ENCODE results near the gene TMEM240. TPM values are rescaled to one million over a fixed set of nuclear protein-coding genes. Genes with fewer than 3 reads are reported as not detected.
A peak's percentile ranks its signal among the peaks of the same experiment; 100 is the strongest.

Gene TMEM240
- total RNA-seq, result not detected

- peaks cover 5% of the 10 kb centered on the region for H3K4me1 Mint-ChIP-seq (ENCODE audit: low read depth)
- peak; percentile 57 for DNase-seq
- no peak within 1 kb of the TSS for H3K27ac Mint-ChIP-seq
- H3K9me3 Mint-ChIP-seq, result no peaks in the 10 kb centered on the region
- intact Hi-C loops (cut with micrococcal nuclease), result no loop called here
- H3K27me3 Mint-ChIP-seq (ENCODE audit: low read depth), result no peaks in the 10 kb centered on the region
- CTCF ChIA-PET, result no interaction called here
- H3K36me3 Mint-ChIP-seq (ENCODE audit: low read depth), result no peaks in the 10 kb centered on the region
- H3K4me3 Mint-ChIP-seq, result peak within 1 kb of the TSS; percentile 58
Observed at GRCh38 chr1:1540090-1540817, at the start of gene TMEM240. Gene TMEM240, minus strand, starts transcription at chr1:1540624. Its CDS starts 278 bp downstream, at chr1:1540346.

- peaks cover 5% of the 10 kb centered on the region for H3K27me3 Mint-ChIP-seq (ENCODE audit: low read depth)
- H3K9me3 Mint-ChIP-seq, result no peaks in the 10 kb centered on the region
- intact Hi-C loops (cut with micrococcal nuclease), result no loop called here
- no peak overlapping the region for H3K4me3 Mint-ChIP-seq
- no peaks in the 10 kb centered on the region for H3K4me1 Mint-ChIP-seq (ENCODE audit: low read depth)
- no peak overlapping the region for H3K27ac Mint-ChIP-seq
- H3K36me3 Mint-ChIP-seq (ENCODE audit: low read depth), result no peaks in the 10 kb centered on the region
- CTCF ChIA-PET, result no interaction called here
- no peak for DNase-seq
Observed at GRCh38 chr1:1583347-1584010, 43.1 kb upstream of the TMEM240 start.

GRCh38 chr1:1582585-1583346 lies 42.3 kb upstream of the TMEM240 start:
- intact Hi-C loops (cut with micrococcal nuclease), result no loop called here
- H3K9me3 Mint-ChIP-seq, result no peaks in the 10 kb centered on the region
- no peaks in the 10 kb centered on the region for H3K4me1 Mint-ChIP-seq (ENCODE audit: low read depth)
- no peaks in the 10 kb centered on the region for H3K36me3 Mint-ChIP-seq (ENCODE audit: low read depth)
- H3K27ac Mint-ChIP-seq, result no peak overlapping the region
- H3K27me3 Mint-ChIP-seq (ENCODE audit: low read depth), result peaks cover 5% of the 10 kb centered on the region
- no peak overlapping the region for H3K4me3 Mint-ChIP-seq
- CTCF ChIA-PET, result no interaction called here
- DNase-seq, result no peak

- Mint-ChIP-seq H3K27me3 (ENCODE audit: low read depth) (no peaks in the 10 kb centered on the region), H3K4me1 (ENCODE audit: low read depth) (peaks cover 16% of the 10 kb centered on the region), H3K9me3 (no peaks in the 10 kb centered on the region), H3K4me3 (no peak overlapping the region), H3K36me3 (ENCODE audit: low read depth) (peaks cover 5% of the 10 kb centered on the region), H3K27ac (no peak overlapping the region)
- CTCF ChIA-PET, result interaction anchor here (0.7 kb wide), 1 partner anchor 16 kb away, joined by 3 read pairs; no protein-coding TSS in a partner anchor
- DNase-seq, result no peak
- intact Hi-C loops (cut with micrococcal nuclease), result loop anchor here (5.0 kb wide), 1 partner anchor 329 kb away; no protein-coding TSS in a partner anchor
Observed at GRCh38 chr1:1578371-1578940, 38.0 kb upstream of the TMEM240 start.

- Mint-ChIP-seq H3K4me3 (no peak overlapping the region), H3K4me1 (ENCODE audit: low read depth) (peaks cover 24% of the 10 kb centered on the region), H3K27ac (no peak overlapping the region), H3K9me3 (no peaks in the 10 kb centered on the region), H3K27me3 (ENCODE audit: low read depth) (no peaks in the 10 kb centered on the region), H3K36me3 (ENCODE audit: low read depth) (peaks cover 7% of the 10 kb centered on the region)
- DNase-seq, result no peak
- intact Hi-C loops (cut with micrococcal nuclease), result loop anchor here (5.0 kb wide), 1 partner anchor 330 kb away; no protein-coding TSS in a partner anchor
- CTCF ChIA-PET, result no interaction called here
Observed at GRCh38 chr1:1577367-1578011, 37.1 kb upstream of the TMEM240 start.

DNA sequence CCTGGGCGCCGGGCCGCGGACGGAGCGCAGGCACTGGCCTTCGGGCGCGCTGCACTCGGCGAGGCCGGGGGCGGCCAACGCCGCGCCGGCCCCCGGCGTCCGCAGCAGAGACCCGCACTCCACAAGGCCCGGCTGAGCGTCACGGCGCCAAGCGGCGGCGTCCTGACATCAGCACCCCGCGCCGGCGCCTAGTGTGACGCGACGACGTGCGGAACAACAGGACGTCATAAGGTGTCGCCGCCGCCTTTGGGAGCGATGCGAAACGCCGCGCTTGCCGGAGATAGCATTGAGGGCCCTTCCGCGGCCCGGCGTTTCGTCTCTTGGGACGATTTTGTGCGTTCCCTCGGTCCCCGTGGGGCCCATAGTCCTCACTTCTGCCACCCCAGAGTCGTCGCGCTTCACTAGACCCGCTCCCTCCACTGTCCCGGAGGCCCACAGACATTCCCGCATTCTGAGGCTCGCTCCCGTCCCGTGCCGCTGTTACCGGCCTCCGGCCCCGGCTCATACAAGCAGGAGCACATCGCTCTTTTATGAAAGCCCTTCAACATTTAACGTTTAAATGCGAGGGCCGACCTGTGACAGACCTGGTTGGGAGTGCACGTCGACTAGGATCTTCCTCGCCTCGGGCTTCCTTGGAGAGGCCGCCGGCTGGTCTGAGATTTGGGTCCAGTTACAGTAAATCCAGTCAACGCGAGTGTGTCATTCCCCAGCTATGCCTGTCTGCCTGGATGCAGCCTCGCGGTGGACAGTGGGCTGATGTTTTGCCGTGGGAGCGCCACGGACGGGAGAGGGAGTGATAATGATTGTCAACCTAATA lies 34.5 kb upstream of the TMEM240 start, which contains the start of gene SSU72:
TSS of gene SSU72 (minus strand) at position 143 of the 817 bp plus-strand sequence. CDS start 306 bp downstream, outside the sequence.
- CTCF ChIA-PET, result no interaction called here
- peaks cover 42% of the 10 kb centered on the region for H3K4me1 Mint-ChIP-seq (ENCODE audit: low read depth)

DNA sequence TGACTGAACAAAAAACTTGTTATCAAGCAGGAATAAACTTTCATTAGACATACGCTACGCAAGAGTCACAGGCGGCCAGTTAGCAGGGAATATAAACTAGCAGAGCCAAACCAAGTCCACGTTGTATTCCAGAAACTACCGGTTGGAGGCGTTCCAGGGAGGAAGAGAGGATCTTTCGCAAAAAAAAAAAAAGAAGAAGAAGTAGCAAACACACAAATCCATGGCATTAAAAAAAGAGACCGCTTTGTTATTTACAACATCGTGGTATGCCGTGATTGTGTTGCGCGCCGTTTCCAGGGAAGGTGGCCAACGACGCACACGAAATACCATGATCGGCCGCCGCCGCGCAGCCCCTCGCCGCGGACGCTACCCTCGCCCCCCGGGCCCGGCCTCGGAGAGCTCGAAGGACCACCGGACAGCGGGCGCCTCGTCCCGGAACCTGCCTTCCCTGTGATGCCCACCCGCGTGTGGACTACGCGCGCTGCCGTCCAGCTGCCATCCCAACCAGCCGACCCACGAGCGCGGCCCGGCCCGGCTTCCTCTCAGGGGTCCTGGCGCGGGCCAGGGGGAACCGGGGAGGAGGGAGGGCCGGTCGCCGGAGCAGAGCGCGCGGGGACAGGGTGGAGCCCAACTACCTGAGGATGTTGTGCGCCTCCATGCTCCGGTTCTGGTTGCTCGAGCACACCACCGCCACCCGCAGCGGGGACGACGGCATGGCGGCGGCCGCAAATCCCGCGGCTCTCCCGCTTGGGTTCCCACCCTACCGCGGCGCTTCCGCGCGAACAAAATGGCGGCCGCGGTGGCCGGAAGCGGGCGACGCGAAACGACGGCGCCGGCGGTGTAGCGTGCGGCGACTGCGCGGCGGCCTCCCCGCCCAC lies 33.7 kb upstream of the TMEM240 start:
- peaks cover 24% of the 10 kb centered on the region for H3K36me3 Mint-ChIP-seq (ENCODE audit: low read depth)
- H3K4me1 Mint-ChIP-seq (ENCODE audit: low read depth), result peaks cover 50% of the 10 kb centered on the region
- CTCF ChIA-PET, result no interaction called here
- H3K27me3 Mint-ChIP-seq (ENCODE audit: low read depth), result no peaks in the 10 kb centered on the region
- H3K9me3 Mint-ChIP-seq, result no peaks in the 10 kb centered on the region
- H3K4me3 Mint-ChIP-seq, result peak overlapping the region; percentile 88
- peak overlapping the region; percentile 96 for H3K27ac Mint-ChIP-seq
- peak; percentile 69 for DNase-seq
- intact Hi-C loops (cut with micrococcal nuclease), result loop anchor here (1.0 to 2.0 kb wide), 7 partner anchors 23 to 199 kb away; partner anchors contain the start of genes ATAD3B, AURKAIP1, CCNL2 and CDK11B

More for the DNA sequence above, 34.5 kb upstream of the TMEM240 start, which contains the start of gene SSU72:
- no peaks in the 10 kb centered on the region for H3K27me3 Mint-ChIP-seq (ENCODE audit: low read depth)
- peak within 1 kb of the TSS; percentile 98 for H3K4me3 Mint-ChIP-seq
- H3K9me3 Mint-ChIP-seq, result no peaks in the 10 kb centered on the region
- peak within 1 kb of the TSS; percentile 97 for H3K27ac Mint-ChIP-seq
- peaks cover 18% of the 10 kb centered on the region for H3K36me3 Mint-ChIP-seq (ENCODE audit: low read depth)
- intact Hi-C loops (cut with micrococcal nuclease), result loop anchor here (1.0 to 5.0 kb wide), 8 partner anchors 22 to 332 kb away; partner anchors contain the start of genes ATAD3B, AURKAIP1, CCNL2 and CDK11B
- DNase-seq, result peak; percentile 94

DNA sequence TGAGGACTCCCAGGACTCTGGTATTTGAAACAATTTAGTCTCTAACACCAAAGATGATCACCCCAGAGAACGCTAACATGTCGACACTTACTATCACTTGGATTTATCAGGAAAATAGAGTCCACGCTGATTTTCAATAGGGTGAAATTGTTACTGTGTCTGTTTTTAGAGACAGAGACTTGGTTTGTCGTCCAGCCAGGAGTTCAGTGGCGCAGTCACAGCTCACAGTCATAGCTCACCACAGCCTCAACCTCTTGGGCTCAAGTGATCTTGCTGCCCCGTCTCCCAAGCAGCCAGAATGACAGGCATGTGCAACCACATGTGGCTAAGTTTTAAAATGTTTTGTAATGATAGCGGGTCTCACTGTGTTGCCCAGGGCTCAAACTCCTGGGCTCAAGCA lies 28.9 kb upstream of the TMEM240 start:
- intact Hi-C loops (cut with micrococcal nuclease), result no loop called here
- Mint-ChIP-seq H3K36me3 (ENCODE audit: low read depth) (peaks cover 35% of the 10 kb centered on the region), H3K27ac (no peak overlapping the region)

GRCh38 chr1:1567891-1568291 lies 27.5 kb upstream of the TMEM240 start:
- Mint-ChIP-seq H3K4me3 (no peak overlapping the region), H3K4me1 (ENCODE audit: low read depth) (peaks cover 46% of the 10 kb centered on the region), H3K27ac (no peak overlapping the region), H3K36me3 (ENCODE audit: low read depth) (peaks cover 31% of the 10 kb centered on the region), H3K9me3 (no peaks in the 10 kb centered on the region), H3K27me3 (ENCODE audit: low read depth) (no peaks in the 10 kb centered on the region)
- intact Hi-C loops (cut with micrococcal nuclease), result no loop called here
- CTCF ChIA-PET, result interaction anchor here (0.7 kb wide), 1 partner anchor 63 kb away, joined by 3 read pairs; no protein-coding TSS in a partner anchor
- no peak for DNase-seq

More for the DNA sequence above, 28.9 kb upstream of the TMEM240 start:
- CTCF ChIA-PET, result no interaction called here
- no peaks in the 10 kb centered on the region for H3K9me3 Mint-ChIP-seq
- H3K4me3 Mint-ChIP-seq, result no peak overlapping the region
- DNase-seq, result no peak
- peaks cover 54% of the 10 kb centered on the region for H3K4me1 Mint-ChIP-seq (ENCODE audit: low read depth)
- H3K27me3 Mint-ChIP-seq (ENCODE audit: low read depth), result no peaks in the 10 kb centered on the region

GRCh38 chr1:1567152-1567875 lies 26.9 kb upstream of the TMEM240 start:
- CTCF ChIA-PET, result no interaction called here
- peak overlapping the region; percentile 24 for H3K27ac Mint-ChIP-seq
- peaks cover 40% of the 10 kb centered on the region for H3K4me1 Mint-ChIP-seq (ENCODE audit: low read depth)
- H3K9me3 Mint-ChIP-seq, result no peaks in the 10 kb centered on the region
- no peaks in the 10 kb centered on the region for H3K27me3 Mint-ChIP-seq (ENCODE audit: low read depth)
- intact Hi-C loops (cut with micrococcal nuclease), result no loop called here
- DNase-seq, result no peak
- peaks cover 33% of the 10 kb centered on the region for H3K36me3 Mint-ChIP-seq (ENCODE audit: low read depth)
- no peak overlapping the region for H3K4me3 Mint-ChIP-seq

All from activated naive CD4-positive, alpha-beta T cell treated with anti-CD3 and anti-CD28 coated beads for 36 hours (primary cell).